Measurements from ENCODE around the gene TRAPPC6A. TPM values are rescaled to one million over a fixed set of nuclear protein-coding genes. Genes with fewer than 3 reads are reported as not detected.

Gene TRAPPC6A
- total and polyA plus RNA-seq, 2 of the 4 experiments (the other 2 are of a cell fraction) = 4.1 to 13.4 TPM

DNA sequence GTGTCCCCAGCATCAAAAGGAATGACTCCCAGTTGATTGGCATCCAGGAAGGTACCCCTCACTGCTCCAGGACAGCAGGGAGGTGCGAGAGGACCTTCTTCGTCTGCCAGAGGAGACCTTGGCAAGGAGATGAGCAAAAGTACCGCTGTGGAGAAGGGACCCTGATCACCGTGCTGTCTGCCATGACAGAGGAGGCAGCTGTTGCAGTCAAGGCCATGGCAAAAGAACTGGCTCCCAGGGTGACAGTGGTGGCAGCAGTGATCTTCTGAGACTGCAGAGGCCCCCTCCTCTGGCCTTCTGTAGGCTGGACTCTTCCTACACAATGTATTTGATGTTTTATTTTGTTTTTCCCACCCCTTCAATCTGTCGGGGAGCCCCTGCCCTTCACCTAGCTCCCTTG lies 49.2 kb downstream of the TRAPPC6A start:
- Histone ChIP-seq H4K20me1 (ENCODE audit: insufficient read depth, low read length) (peaks cover 80% of the 10 kb centered on the region), H3K4ac (ENCODE audit: low read depth, low read length) (no peak overlapping the region)
- no TSS peak for BruUV-seq (replicated peaks)

More for the DNA sequence above, 49.2 kb downstream of the TRAPPC6A start:
- Histone ChIP-seq H3K4me1 (ENCODE audit: control insufficient read depth, insufficient read depth, low read length) (no peaks in the 10 kb centered on the region; the same call in 1 of the 2 replicates), H3K9ac (ENCODE audit: low read depth, low read length) (no peak overlapping the region), H3K36me3 (ENCODE audit: control insufficient read depth, insufficient read depth, low read length) (0 out of 2 replicates have a peak, but pooled peaks cover 4% of the 10 kb centered on the region), H2BK15ac (ENCODE audit: low read depth, low read length) (no peak overlapping the region), H2AFZ (replicated peaks; ENCODE audit: low read length, poor library complexity) (no peak overlapping the region), H3K27me3 (ENCODE audit: control insufficient read depth, insufficient read depth, low read length) (no peaks in the 10 kb centered on the region), H4K91ac (ENCODE audit: insufficient read depth, low read depth, low read length) (no peak overlapping the region), H3K56ac (ENCODE audit: extremely low read depth, insufficient read depth, low read length) (no peak overlapping the region), H3K9me3 (ENCODE audit: control insufficient read depth, insufficient read depth, low read length) (no peaks in the 10 kb centered on the region), H3K27ac (ENCODE audit: insufficient read depth, low read length) (no peak overlapping the region), H3K18ac (ENCODE audit: low read depth, low read length) (no peak overlapping the region), H4K8ac (ENCODE audit: low read depth in 2 of 2, low read length in 2 of 2) (no peak overlapping the region), H3K4me3 (ENCODE audit: insufficient read depth, low read depth, low read length) (no peak overlapping the region), H4K5ac (ENCODE audit: low read depth, low read length) (no peak overlapping the region), H3K14ac (replicated peaks; ENCODE audit: low read depth, low read length) (no peak overlapping the region), H3K79me1 (ENCODE audit: low read depth in 1 of 2, low read length in 2 of 2) (peaks cover 40 to 85% of the 10 kb centered on the region in 2 experiments), H2AK9ac (replicated peaks; ENCODE audit: low read depth, low read length, poor library complexity) (no peak overlapping the region), H3K9me1 (ENCODE audit: insufficient read depth, low read length) (peaks cover 13% of the 10 kb centered on the region), H2BK5ac (ENCODE audit: low read depth, low read length, poor library complexity, severe bottlenecking) (no peak overlapping the region), H2AK5ac (ENCODE audit: low read depth, low read length) (no peak overlapping the region), H3K23ac (ENCODE audit: low read depth, low read length) (no peak overlapping the region), H3K4me2 (ENCODE audit: low read depth, low read length) (no peak overlapping the region), H2BK20ac (ENCODE audit: low read depth, low read length) (no peak overlapping the region), H2BK120ac (ENCODE audit: low read depth, low read length) (no peak overlapping the region)
- POLR2A ChIA-PET (ENCODE audit: unreplicated experiment) = no interaction called here
- CTCF ChIA-PET = no interaction called here
- TF ChIP-seq RAD21 (IDR thresholded peaks at IDR 0.05; ENCODE audit: low read length) = no peak
- no peak for TF ChIP-seq BHLHE40 (IDR thresholded peaks at IDR 0.05; ENCODE audit: low read depth, low read length)
- no peak for TF ChIP-seq MAFK (IDR thresholded peaks at IDR 0.05; ENCODE audit: low read depth, low read length)
- no peak for TF ChIP-seq RFX5 (IDR thresholded peaks at IDR 0.05; ENCODE audit: low read depth, low read length)
- no peak for TF ChIP-seq MAZ (IDR thresholded peaks at IDR 0.05; ENCODE audit: borderline replicate concordance, low read depth, low read length)
- no peak for TF ChIP-seq FOS (IDR thresholded peaks at IDR 0.05; ENCODE audit: low read depth, low read length)
- TF ChIP-seq NFE2L2 (IDR thresholded peaks at IDR 0.05; ENCODE audit: low read depth, low read length) = no peak
- TF ChIP-seq POLR2A (IDR thresholded peaks at IDR 0.05; ENCODE audit: low read depth, low read length) = no peak
- TF ChIP-seq, protein P1, sequence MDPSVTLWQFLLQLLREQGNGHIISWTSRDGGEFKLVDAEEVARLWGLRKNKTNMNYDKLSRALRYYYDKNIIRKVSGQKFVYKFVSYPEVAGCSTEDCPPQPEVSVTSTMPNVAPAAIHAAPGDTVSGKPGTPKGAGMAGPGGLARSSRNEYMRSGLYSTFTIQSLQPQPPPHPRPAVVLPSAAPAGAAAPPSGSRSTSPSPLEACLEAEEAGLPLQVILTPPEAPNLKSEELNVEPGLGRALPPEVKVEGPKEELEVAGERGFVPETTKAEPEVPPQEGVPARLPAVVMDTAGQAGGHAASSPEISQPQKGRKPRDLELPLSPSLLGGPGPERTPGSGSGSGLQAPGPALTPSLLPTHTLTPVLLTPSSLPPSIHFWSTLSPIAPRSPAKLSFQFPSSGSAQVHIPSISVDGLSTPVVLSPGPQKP (IDR thresholded peaks at IDR 0.05; ENCODE audit: borderline replicate concordance, low read depth, low read length) = no peak
- no peak for TF ChIP-seq CEBPB (IDR thresholded peaks at IDR 0.05; ENCODE audit: low read depth, low read length)
- no peak for TF ChIP-seq SMC3 (IDR thresholded peaks at IDR 0.05; ENCODE audit: low read depth, low read length)
- TF ChIP-seq, protein P2, sequence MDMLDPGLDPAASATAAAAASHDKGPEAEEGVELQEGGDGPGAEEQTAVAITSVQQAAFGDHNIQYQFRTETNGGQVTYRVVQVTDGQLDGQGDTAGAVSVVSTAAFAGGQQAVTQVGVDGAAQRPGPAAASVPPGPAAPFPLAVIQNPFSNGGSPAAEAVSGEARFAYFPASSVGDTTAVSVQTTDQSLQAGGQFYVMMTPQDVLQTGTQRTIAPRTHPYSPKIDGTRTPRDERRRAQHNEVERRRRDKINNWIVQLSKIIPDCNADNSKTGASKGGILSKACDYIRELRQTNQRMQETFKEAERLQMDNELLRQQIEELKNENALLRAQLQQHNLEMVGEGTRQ (IDR thresholded peaks at IDR 0.05; ENCODE audit: low read depth, low read length) = no peak
- TF ChIP-seq CHD1 (IDR thresholded peaks at IDR 0.05; ENCODE audit: low read depth, low read length) = no peak
- TF ChIP-seq RCOR1 (IDR thresholded peaks at IDR 0.05; ENCODE audit: insufficient replicate concordance, low read length) = no peak
- TF ChIP-seq, protein P3, sequence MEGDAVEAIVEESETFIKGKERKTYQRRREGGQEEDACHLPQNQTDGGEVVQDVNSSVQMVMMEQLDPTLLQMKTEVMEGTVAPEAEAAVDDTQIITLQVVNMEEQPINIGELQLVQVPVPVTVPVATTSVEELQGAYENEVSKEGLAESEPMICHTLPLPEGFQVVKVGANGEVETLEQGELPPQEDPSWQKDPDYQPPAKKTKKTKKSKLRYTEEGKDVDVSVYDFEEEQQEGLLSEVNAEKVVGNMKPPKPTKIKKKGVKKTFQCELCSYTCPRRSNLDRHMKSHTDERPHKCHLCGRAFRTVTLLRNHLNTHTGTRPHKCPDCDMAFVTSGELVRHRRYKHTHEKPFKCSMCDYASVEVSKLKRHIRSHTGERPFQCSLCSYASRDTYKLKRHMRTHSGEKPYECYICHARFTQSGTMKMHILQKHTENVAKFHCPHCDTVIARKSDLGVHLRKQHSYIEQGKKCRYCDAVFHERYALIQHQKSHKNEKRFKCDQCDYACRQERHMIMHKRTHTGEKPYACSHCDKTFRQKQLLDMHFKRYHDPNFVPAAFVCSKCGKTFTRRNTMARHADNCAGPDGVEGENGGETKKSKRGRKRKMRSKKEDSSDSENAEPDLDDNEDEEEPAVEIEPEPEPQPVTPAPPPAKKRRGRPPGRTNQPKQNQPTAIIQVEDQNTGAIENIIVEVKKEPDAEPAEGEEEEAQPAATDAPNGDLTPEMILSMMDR (conservative IDR thresholded peaks at IDR 0.05; ENCODE audit: low read depth, low read length) = no peak
- no peak for TF ChIP-seq MXI1 (IDR thresholded peaks at IDR 0.05; ENCODE audit: borderline replicate concordance, low read depth, low read length)
- 93% methylated on average over 4 of the region's 5 CpGs; no CpG with 5 or more reads in 1 of the 2 experiments for WGBS, 2 experiments (ENCODE audit: extremely low coverage in 2 of 2, insufficient read length in 1 of 2)
- in situ Hi-C loops (cut with MboI; ENCODE audit: low sequenced_read_pairs) = no loop called here
- ATAC-seq (ENCODE audit: low read depth) (no peak), DNase-seq (no peak)
- dilution Hi-C loops (cut with HindIII; ENCODE audit: low sequenced_read_pairs, unreplicated experiment) = no loop called here
- intact Hi-C loops (cut with micrococcal nuclease) = loop anchor here (5.0 kb wide), 1 partner anchor 37 kb away; the partner anchor contains the start of gene PPP1R37

Measured in IMR-90 (cell line).